Measurements from ENCODE around the gene PTPRG.
"Not testable (repeated sequence)": the region's sequence is repeated elsewhere in the genome, so short reads cannot be mapped to it uniquely, and the experiment has no call there.

The PTPRG gene

GRCh38 chr3:61790411-61790810 is 229.0 kb downstream of the PTPRG start:
- no peak for DNase-seq

GRCh38 chr3:61793056-61793455 is 231.7 kb downstream of the PTPRG start:
- DNase-seq = no peak

GRCh38 chr3:61793521-61793920 is 232.2 kb downstream of the PTPRG start:
- no peak for DNase-seq

- DNase-seq = no peak
Observed at GRCh38 chr3:61794341-61794740, 233.0 kb downstream of the PTPRG start.

GRCh38 chr3:61794961-61795360 is 233.6 kb downstream of the PTPRG start:
- no peak for DNase-seq

- DNase-seq = no peak
Observed at GRCh38 chr3:61796088-61796680, 234.8 kb downstream of the PTPRG start.

GRCh38 chr3:61796911-61797310 is 235.5 kb downstream of the PTPRG start:
- DNase-seq = no peak

- no peak for DNase-seq
Observed at GRCh38 chr3:61802772-61803171, 241.4 kb downstream of the PTPRG start.

- DNase-seq = no peak
Observed at GRCh38 chr3:61803983-61804382, 242.6 kb downstream of the PTPRG start.

- DNase-seq = no peak
Observed at GRCh38 chr3:61804782-61805181, 243.4 kb downstream of the PTPRG start.

GRCh38 chr3:61805510-61806080 is 244.2 kb downstream of the PTPRG start:
- no peak for DNase-seq

- no peak for DNase-seq
Observed at GRCh38 chr3:61806810-61807209, 245.4 kb downstream of the PTPRG start.

GRCh38 chr3:61807865-61808276 is 246.5 kb downstream of the PTPRG start:
- DNase-seq = no peak

GRCh38 chr3:61808526-61808925 is 247.2 kb downstream of the PTPRG start:
- peak in 3 of 51 donors; percentile 6 to 26 (median 14) for DNase-seq

GRCh38 chr3:61808999-61809398 is 247.6 kb downstream of the PTPRG start:
- no peak for DNase-seq

- DNase-seq = peak in 1 of 51 donors; percentile 17
Observed at GRCh38 chr3:61809879-61810278, 248.5 kb downstream of the PTPRG start.

GRCh38 chr3:61810953-61811497 is 249.7 kb downstream of the PTPRG start:
- no peak for DNase-seq

- DNase-seq = no peak
Observed at GRCh38 chr3:61811652-61812051, 250.3 kb downstream of the PTPRG start.

- no peak for DNase-seq
Observed at GRCh38 chr3:61812085-61812484, 250.7 kb downstream of the PTPRG start.

GRCh38 chr3:61812517-61812916 is 251.1 kb downstream of the PTPRG start:
- no peak for DNase-seq

- no peak for DNase-seq
Observed at GRCh38 chr3:61813636-61814035, 252.3 kb downstream of the PTPRG start.

- no peak for DNase-seq
Observed at GRCh38 chr3:61814674-61815073, 253.3 kb downstream of the PTPRG start.

GRCh38 chr3:61816304-61816703 is 254.9 kb downstream of the PTPRG start:
- not testable (repeated sequence) for DNase-seq

All from hypothalamus (tissue), 51 donors.